PFSK-1 (cell line): Measurements from ENCODE around the gene CHODL.

ENCODE experiments used
- POLR2AphosphoS5 ChIP-seq: IDR thresholded peaks from 2 replicates; pipeline ENCODE4 v1.6.1; 2012; ENCODE audit warnings: low read depth, mild to moderate bottlenecking, control low read depth, low read length, moderate library complexity
- REST ChIP-seq, 2 experiments: IDR thresholded peaks; 2 replicates each; pipeline versions ENCODE4 v1.6.1 to v1.8.0; 2011 to 2012; ENCODE audit warnings: low read depth in 2 of 2, low read length in 2 of 2, control low read depth in 1 of 2, inconsistent platforms in 1 of 2, mild to moderate bottlenecking in 1 of 2, moderate library complexity in 1 of 2; ENCODE audit not compliant: insufficient read depth in 1 of 2

GRCh38 chr21:18218331-18218730, 26.3 kb upstream of the CHODL start:
- TF ChIP-seq POLR2AphosphoS5 (no peak), REST (IDR thresholded peaks at IDR 0.05; ENCODE audit: insufficient read depth in 1 of 2, low read depth in 2 of 2, low read length in 2 of 2) (no peak)
